DOHH2 (cell line): Measurements from ENCODE around the gene MAN1B1.

ENCODE experiments used
- CTCF ChIP-seq: fragments of 200-600 bp; sonication (generic); IDR thresholded peaks from one replicate; pipeline ENCODE4 v1.5.1; 2014; ENCODE audit warnings: antibody characterized with exemption, mild to moderate bottlenecking, low read depth, low read length; ENCODE audit not compliant: poor library complexity, severe bottlenecking
- EZH2phosphoT487 ChIP-seq: fragments of 200-600 bp; sonication (generic); IDR thresholded peaks from 2 replicates; pipeline ENCODE4 v1.6.1; 2017; ENCODE audit warnings: borderline replicate concordance, mild to moderate bottlenecking, antibody characterized with exemption, low read length, moderate library complexity, mixed read lengths

- TF ChIP-seq EZH2phosphoT487 (no peak), CTCF (no peak)
Observed at GRCh38 chr9:137149942-137150616, 63.3 kb downstream of the MAN1B1 start.
